GM12878 (cell line): ENCODE data around the gene PTCD2.
A peak's percentile ranks its signal among the peaks of the same experiment; 100 is the strongest.

Source experiments
- BCL11A ChIP-seq: IDR thresholded peaks from 2 replicates; pipeline ENCODE4 v1.6.1; 2011; ENCODE audit warnings: low read depth, low read length
- EZH2 ChIP-seq: IDR thresholded peaks from 2 replicates; pipeline ENCODE4 v1.6.1; 2012; ENCODE audit warnings: low read depth, mild to moderate bottlenecking, control low read depth, inconsistent platforms, low read length, borderline replicate concordance; ENCODE audit not compliant: control insufficient read depth
- GABPA ChIP-seq: IDR thresholded peaks from 2 replicates; pipeline ENCODE4 v1.6.1; 2014; ENCODE audit warnings: antibody characterized with exemption, low read depth, mild to moderate bottlenecking, inconsistent platforms
- JUND ChIP-seq: IDR thresholded peaks from 2 replicates; pipeline ENCODE4 v1.6.1; 2012; ENCODE audit warnings: low read depth, mild to moderate bottlenecking, low read length, improper control_type of control experiment, moderate library complexity
- NFYA ChIP-seq: IDR thresholded peaks from 2 replicates; pipeline ENCODE4 v1.6.1; 2011; ENCODE audit warnings: low read depth, mild to moderate bottlenecking, low read length, improper control_type of control experiment, borderline replicate concordance
- PAX5 ChIP-seq: IDR thresholded peaks from 2 replicates; pipeline ENCODE4 v1.6.1; 2011; ENCODE audit warnings: low read depth, low read length, borderline replicate concordance
- POLR2AphosphoS2 ChIP-seq: IDR thresholded peaks from 2 replicates; pipeline ENCODE4 v1.6.1; 2011; ENCODE audit warnings: low read depth, mild to moderate bottlenecking, low read length, improper control_type of control experiment, moderate library complexity
- RAD21 ChIP-seq: IDR thresholded peaks from 2 replicates; pipeline ENCODE4 v1.6.1; 2011; ENCODE audit warnings: mild to moderate bottlenecking, low read depth, low read length, moderate library complexity; ENCODE audit not compliant: insufficient read depth
- TCF7 ChIP-seq: IDR thresholded peaks from 2 replicates; pipeline ENCODE4 v1.6.1; 2014; ENCODE audit warnings: antibody characterized with exemption, borderline replicate concordance
- ZNF274 ChIP-seq: IDR thresholded peaks from one replicate; pipeline ENCODE4 v1.8.0; 2011; ENCODE audit not compliant: insufficient read length, insufficient read depth
- TF ChIP-seq, protein P1 (sequence below): IDR thresholded peaks from 2 replicates; pipeline ENCODE4 v1.6.1; 2012; ENCODE audit warnings: mild to moderate bottlenecking, low read depth, low read length

DNA sequence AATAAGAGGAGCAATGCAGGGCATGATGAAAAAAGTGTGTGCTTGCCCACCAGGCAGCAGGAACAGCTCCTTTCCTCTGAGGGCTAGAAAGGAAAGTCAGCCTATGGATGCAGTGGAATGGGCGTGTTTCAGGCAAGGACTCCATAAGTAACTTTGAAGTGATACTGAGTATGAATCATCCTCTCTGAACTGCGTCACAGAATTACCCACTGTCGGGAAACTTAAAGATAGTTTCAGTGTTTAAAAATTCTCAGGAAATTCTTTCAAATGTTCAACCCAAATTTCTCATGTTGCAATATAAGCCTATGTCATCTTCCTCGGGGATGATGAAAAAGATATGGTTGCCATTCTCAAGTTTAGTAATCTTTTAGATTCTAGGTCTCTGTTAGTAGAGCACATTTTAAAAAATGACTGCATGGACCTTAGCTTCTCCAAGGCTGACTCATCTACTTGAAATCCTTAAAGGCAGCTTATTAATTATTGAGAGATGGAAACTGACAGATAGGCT, 27.7 kb downstream of the PTCD2 start:
- TF ChIP-seq, protein P1, sequence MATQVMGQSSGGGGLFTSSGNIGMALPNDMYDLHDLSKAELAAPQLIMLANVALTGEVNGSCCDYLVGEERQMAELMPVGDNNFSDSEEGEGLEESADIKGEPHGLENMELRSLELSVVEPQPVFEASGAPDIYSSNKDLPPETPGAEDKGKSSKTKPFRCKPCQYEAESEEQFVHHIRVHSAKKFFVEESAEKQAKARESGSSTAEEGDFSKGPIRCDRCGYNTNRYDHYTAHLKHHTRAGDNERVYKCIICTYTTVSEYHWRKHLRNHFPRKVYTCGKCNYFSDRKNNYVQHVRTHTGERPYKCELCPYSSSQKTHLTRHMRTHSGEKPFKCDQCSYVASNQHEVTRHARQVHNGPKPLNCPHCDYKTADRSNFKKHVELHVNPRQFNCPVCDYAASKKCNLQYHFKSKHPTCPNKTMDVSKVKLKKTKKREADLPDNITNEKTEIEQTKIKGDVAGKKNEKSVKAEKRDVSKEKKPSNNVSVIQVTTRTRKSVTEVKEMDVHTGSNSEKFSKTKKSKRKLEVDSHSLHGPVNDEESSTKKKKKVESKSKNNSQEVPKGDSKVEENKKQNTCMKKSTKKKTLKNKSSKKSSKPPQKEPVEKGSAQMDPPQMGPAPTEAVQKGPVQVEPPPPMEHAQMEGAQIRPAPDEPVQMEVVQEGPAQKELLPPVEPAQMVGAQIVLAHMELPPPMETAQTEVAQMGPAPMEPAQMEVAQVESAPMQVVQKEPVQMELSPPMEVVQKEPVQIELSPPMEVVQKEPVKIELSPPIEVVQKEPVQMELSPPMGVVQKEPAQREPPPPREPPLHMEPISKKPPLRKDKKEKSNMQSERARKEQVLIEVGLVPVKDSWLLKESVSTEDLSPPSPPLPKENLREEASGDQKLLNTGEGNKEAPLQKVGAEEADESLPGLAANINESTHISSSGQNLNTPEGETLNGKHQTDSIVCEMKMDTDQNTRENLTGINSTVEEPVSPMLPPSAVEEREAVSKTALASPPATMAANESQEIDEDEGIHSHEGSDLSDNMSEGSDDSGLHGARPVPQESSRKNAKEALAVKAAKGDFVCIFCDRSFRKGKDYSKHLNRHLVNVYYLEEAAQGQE = no peak
- 0 out of 2 replicates have a peak, but pooled peaks have one; percentile 40 for TF ChIP-seq TCF7
- TF ChIP-seq EZH2 = no peak
- TF ChIP-seq POLR2AphosphoS2 = no peak
- no peak for TF ChIP-seq BCL11A
- no peak for TF ChIP-seq PAX5
- TF ChIP-seq ZNF274 = no peak
- no peak for TF ChIP-seq NFYA
- no peak for TF ChIP-seq GABPA
- no peak for TF ChIP-seq RAD21
- TF ChIP-seq JUND = no peak
